ENCODE measurements around the gene PRM2. TPM values are rescaled to one million over a fixed set of nuclear protein-coding genes. Genes with fewer than 3 reads are reported as not detected.
"Not testable (repeated sequence)": the region's sequence is repeated elsewhere in the genome, so short reads cannot be mapped to it uniquely, and the experiment has no call there.

PRM2 gene
- total RNA-seq, 1 experiment from 2014 or later, result not detected

GRCh38 chr16:11309895-11310633 is 33.8 kb upstream of the PRM2 start:
- in situ Hi-C loops (cut with HindIII; ENCODE audit: low pct_unique_long_range_greater_than_20kb, low sequenced_read_pairs), result no loop called here
- peak; percentile 43 for DNase-seq (ENCODE audit: low read depth)

- in situ Hi-C loops (cut with HindIII; ENCODE audit: low pct_unique_long_range_greater_than_20kb, low sequenced_read_pairs), result no loop called here
Measured at GRCh38 chr16:11308493-11309283, 32.4 kb upstream of the PRM2 start.

GRCh38 chr16:11307639-11308492 is 31.6 kb upstream of the PRM2 start:
- in situ Hi-C loops (cut with HindIII; ENCODE audit: low pct_unique_long_range_greater_than_20kb, low sequenced_read_pairs), result no loop called here
- no peak for DNase-seq (ENCODE audit: low read depth)

More at GRCh38 chr16:11308493-11309283, 32.4 kb upstream of the PRM2 start:
- peak; percentile 71 for DNase-seq (ENCODE audit: low read depth)

GRCh38 chr16:11306997-11307638 is 30.8 kb upstream of the PRM2 start:
- no peak for DNase-seq (ENCODE audit: low read depth)
- in situ Hi-C loops (cut with HindIII; ENCODE audit: low pct_unique_long_range_greater_than_20kb, low sequenced_read_pairs), result no loop called here

GRCh38 chr16:11306381-11306780 is 30.1 kb upstream of the PRM2 start:
- in situ Hi-C loops (cut with HindIII; ENCODE audit: low pct_unique_long_range_greater_than_20kb, low sequenced_read_pairs), result no loop called here

GRCh38 chr16:11303405-11304138 is 27.3 kb upstream of the PRM2 start:
- in situ Hi-C loops (cut with HindIII; ENCODE audit: low pct_unique_long_range_greater_than_20kb, low sequenced_read_pairs), result no loop called here
- DNase-seq (ENCODE audit: low read depth), result no peak

More at GRCh38 chr16:11306381-11306780, 30.1 kb upstream of the PRM2 start:
- no peak for DNase-seq (ENCODE audit: low read depth)

GRCh38 chr16:11302977-11303376 is 26.7 kb upstream of the PRM2 start:
- DNase-seq (ENCODE audit: low read depth), result no peak
- in situ Hi-C loops (cut with HindIII; ENCODE audit: low pct_unique_long_range_greater_than_20kb, low sequenced_read_pairs), result no loop called here

- no peak for DNase-seq (ENCODE audit: low read depth)
- in situ Hi-C loops (cut with HindIII; ENCODE audit: low pct_unique_long_range_greater_than_20kb, low sequenced_read_pairs), result no loop called here
Measured at GRCh38 chr16:11301645-11302501, 25.6 kb upstream of the PRM2 start.

- in situ Hi-C loops (cut with HindIII; ENCODE audit: low pct_unique_long_range_greater_than_20kb, low sequenced_read_pairs), result no loop called here
- no peak for DNase-seq (ENCODE audit: low read depth)
Measured at GRCh38 chr16:11300560-11300892, 24.2 kb upstream of the PRM2 start.

GRCh38 chr16:11299865-11300559 is 23.7 kb upstream of the PRM2 start:
- in situ Hi-C loops (cut with HindIII; ENCODE audit: low pct_unique_long_range_greater_than_20kb, low sequenced_read_pairs), result no loop called here
- no peak for DNase-seq (ENCODE audit: low read depth)

- in situ Hi-C loops (cut with HindIII; ENCODE audit: low pct_unique_long_range_greater_than_20kb, low sequenced_read_pairs), result not testable (repeated sequence)
Measured at GRCh38 chr16:11298950-11299547, 22.8 kb upstream of the PRM2 start.

GRCh38 chr16:11298143-11298900 is 22.0 kb upstream of the PRM2 start:
- DNase-seq (ENCODE audit: low read depth), result no peak
- in situ Hi-C loops (cut with HindIII; ENCODE audit: low pct_unique_long_range_greater_than_20kb, low sequenced_read_pairs), result no loop called here

More at GRCh38 chr16:11298950-11299547, 22.8 kb upstream of the PRM2 start:
- not testable (repeated sequence) for DNase-seq (ENCODE audit: low read depth)

GRCh38 chr16:11297492-11298142 is 21.3 kb upstream of the PRM2 start:
- peak; percentile 49 for DNase-seq (ENCODE audit: low read depth)

GRCh38 chr16:11296706-11297491 is 20.6 kb upstream of the PRM2 start:
- in situ Hi-C loops (cut with HindIII; ENCODE audit: low pct_unique_long_range_greater_than_20kb, low sequenced_read_pairs), result no loop called here
- no peak for DNase-seq (ENCODE audit: low read depth)

More at GRCh38 chr16:11297492-11298142, 21.3 kb upstream of the PRM2 start:
- in situ Hi-C loops (cut with HindIII; ENCODE audit: low pct_unique_long_range_greater_than_20kb, low sequenced_read_pairs), result no loop called here

Data from Caki2 (cell line).